Osteoblast (primary cell): ENCODE results near the gene NCOA6. TPM values are rescaled to one million over a fixed set of nuclear protein-coding genes. Genes with fewer than 3 reads are reported as not detected.

Source experiments
- DNase-seq: peaks from one replicate; pipeline ENCODE4 v3.0.0; 2011; ENCODE audit warnings: low spot score, mixed read lengths; ENCODE audit not compliant: insufficient read length; ENCODE audit errors: missing footprints
- H2AFZ ChIP-seq: 2 replicates; pipeline ENCODE4 v1.6.0; 2011; ENCODE audit warnings: mild to moderate bottlenecking, low read length
- H3K27ac ChIP-seq: 2 replicates; pipeline ENCODE4 v1.5.1; 2011; ENCODE audit warnings: mild to moderate bottlenecking, low read depth, low read length, moderate library complexity
- H3K27me3 ChIP-seq: 2 replicates; pipeline ENCODE4 v1.6.0; 2012; ENCODE audit warnings: mild to moderate bottlenecking, control low read depth, inconsistent platforms, low read length, moderate library complexity; ENCODE audit not compliant: insufficient read depth
- H3K36me3 ChIP-seq: 2 replicates; pipeline ENCODE4 v1.5.1; 2011; ENCODE audit warnings: mild to moderate bottlenecking, low read length, control low read depth, moderate library complexity; ENCODE audit not compliant: insufficient read depth
- H3K4me1 ChIP-seq: 2 replicates; pipeline ENCODE4 v1.5.1; 2011; ENCODE audit warnings: mild to moderate bottlenecking, low read length, control low read depth, moderate library complexity; ENCODE audit not compliant: insufficient read depth
- H3K4me2 ChIP-seq: 2 replicates; pipeline ENCODE4 v1.6.0; 2011; ENCODE audit warnings: mild to moderate bottlenecking, low read length; ENCODE audit not compliant: insufficient read depth
- H3K4me3 ChIP-seq: fragments of 200-600 bp; sonication (generic); 3 replicates; pipeline ENCODE4 v1.5.1; 2012; ENCODE audit warnings: mild to moderate bottlenecking, low read length, inconsistent platforms; ENCODE audit not compliant: insufficient read depth
- H3K79me2 ChIP-seq: 2 replicates; pipeline ENCODE4 v1.6.0; 2012; ENCODE audit warnings: mild to moderate bottlenecking, low read length, control low read depth, inconsistent platforms; ENCODE audit not compliant: insufficient read depth
- H3K9me3 ChIP-seq: 2 replicates; pipeline ENCODE4 v1.5.1; 2011; ENCODE audit warnings: low read depth, low read length, control low read depth
- H4K20me1 ChIP-seq: 2 replicates; pipeline ENCODE4 v1.6.0; 2012; ENCODE audit warnings: mild to moderate bottlenecking, low read length, control low read depth; ENCODE audit not compliant: insufficient read depth
- total RNA-seq: library from RNA; depleted of rRNA; stranded (reverse); fragments of >200 nt; gene quantifications from 2 replicates; pipeline ENCODE4 v1.2.3, GENCODE V29; 2012
- TF ChIP-seq, protein P1 (sequence below): IDR thresholded peaks from 2 replicates; pipeline ENCODE4 v1.5.1; 2011; ENCODE audit warnings: mild to moderate bottlenecking, low read depth, low read length, moderate library complexity; ENCODE audit errors: extremely low read depth

NCOA6 gene
- total RNA-seq, 1 donor: 8.7 TPM

DNA sequence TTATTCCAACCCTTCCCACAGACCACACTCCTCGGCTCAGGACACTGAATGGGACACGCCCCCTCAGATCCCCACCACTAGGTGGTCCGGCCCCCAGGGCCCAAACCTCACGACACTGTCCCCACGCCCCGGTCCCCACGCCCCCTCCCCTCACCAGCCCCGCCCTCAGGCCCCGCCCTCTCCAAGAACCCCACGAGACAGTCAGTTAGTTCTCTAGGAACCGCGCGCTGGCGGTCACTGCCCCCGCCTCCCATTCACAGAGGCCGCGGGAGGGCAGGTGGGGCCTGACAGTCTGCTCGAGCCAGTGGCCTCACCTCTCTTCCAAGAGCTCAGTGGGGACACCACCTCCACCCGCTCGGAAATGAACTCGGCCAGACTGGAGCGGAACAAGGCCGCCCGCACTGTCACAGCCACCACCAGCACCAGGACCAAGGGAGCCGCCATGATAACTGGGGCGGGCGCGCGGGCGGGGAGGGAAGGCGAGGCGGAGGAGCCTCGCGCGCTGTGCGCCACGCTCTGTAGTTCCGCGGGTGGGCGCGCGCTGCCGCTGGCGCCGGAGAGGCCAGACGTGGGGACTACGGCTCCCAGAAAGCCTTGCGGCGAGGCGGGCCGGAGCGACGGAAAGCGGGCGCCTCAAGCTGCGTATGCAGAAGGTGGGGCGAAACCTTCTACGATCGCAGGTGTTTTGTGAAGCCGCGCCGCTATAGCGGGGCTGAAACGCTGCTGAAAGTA lies 148.6 kb downstream of the NCOA6 start, which contains the start of gene PIGU:
Gene PIGU, minus strand, starts transcription at position 451 of the 732 bp plus-strand sequence. Its CDS starts 7 bp downstream, at position 444.
- Histone ChIP-seq H3K27ac (peak within 1 kb of the TSS; percentile 58), H4K20me1 (no peaks in the 10 kb centered on the region), H3K4me3 (peak within 1 kb of the TSS; percentile 96), H3K27me3 (no peaks in the 10 kb centered on the region), H3K4me1 (peaks cover 9% of the 10 kb centered on the region), H3K9me3 (no peaks in the 10 kb centered on the region), H2AFZ (peak within 1 kb of the TSS; percentile 98), H3K79me2 (peaks cover 17% of the 10 kb centered on the region), H3K4me2 (peak within 1 kb of the TSS; percentile 99), H3K36me3 (no peaks in the 10 kb centered on the region)
- TF ChIP-seq, protein P1, sequence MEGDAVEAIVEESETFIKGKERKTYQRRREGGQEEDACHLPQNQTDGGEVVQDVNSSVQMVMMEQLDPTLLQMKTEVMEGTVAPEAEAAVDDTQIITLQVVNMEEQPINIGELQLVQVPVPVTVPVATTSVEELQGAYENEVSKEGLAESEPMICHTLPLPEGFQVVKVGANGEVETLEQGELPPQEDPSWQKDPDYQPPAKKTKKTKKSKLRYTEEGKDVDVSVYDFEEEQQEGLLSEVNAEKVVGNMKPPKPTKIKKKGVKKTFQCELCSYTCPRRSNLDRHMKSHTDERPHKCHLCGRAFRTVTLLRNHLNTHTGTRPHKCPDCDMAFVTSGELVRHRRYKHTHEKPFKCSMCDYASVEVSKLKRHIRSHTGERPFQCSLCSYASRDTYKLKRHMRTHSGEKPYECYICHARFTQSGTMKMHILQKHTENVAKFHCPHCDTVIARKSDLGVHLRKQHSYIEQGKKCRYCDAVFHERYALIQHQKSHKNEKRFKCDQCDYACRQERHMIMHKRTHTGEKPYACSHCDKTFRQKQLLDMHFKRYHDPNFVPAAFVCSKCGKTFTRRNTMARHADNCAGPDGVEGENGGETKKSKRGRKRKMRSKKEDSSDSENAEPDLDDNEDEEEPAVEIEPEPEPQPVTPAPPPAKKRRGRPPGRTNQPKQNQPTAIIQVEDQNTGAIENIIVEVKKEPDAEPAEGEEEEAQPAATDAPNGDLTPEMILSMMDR: no peak
- DNase-seq: peak; percentile 98

DNA sequence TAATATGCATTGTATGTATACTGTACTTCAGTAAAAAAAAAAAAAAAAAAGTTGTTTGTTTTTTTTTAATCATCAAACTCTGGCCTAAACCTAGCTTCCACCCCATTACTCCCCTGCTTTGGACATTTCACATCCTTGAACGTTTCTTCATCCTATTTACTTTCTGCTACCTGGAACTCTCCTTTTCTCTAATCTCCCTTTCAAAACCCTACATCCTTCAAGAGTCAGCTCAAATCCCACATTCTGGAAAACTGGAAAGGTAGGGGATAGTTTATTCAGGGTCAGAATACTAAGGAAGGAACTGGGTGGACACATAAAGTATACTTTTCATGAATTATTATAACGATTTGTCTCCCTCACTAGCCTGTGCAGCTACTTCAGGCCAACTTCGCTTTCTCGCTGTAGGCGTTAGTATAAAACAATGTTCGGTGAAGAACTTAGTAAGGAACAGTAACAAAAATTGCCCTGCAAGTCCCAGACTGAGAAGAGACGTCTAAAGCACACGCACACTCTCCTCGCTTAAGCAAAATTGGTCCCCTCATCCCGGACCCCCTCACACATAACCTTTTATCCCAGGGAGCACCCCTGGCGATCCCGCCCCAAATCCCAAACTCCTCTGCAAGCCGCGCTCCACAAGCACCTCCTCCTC lies 149.3 kb downstream of the NCOA6 start:
- no peaks in the 10 kb centered on the region for H3K36me3 ChIP-seq
- H3K4me1 ChIP-seq: peaks cover 9% of the 10 kb centered on the region
- peak overlapping the region; percentile 95 for H2AFZ ChIP-seq
- peak overlapping the region; percentile 58 for H3K27ac ChIP-seq
- H4K20me1 ChIP-seq: no peaks in the 10 kb centered on the region
- H3K9me3 ChIP-seq: no peaks in the 10 kb centered on the region
- peak overlapping the region; percentile 96 for H3K4me3 ChIP-seq
- peak overlapping the region; percentile 99 for H3K4me2 ChIP-seq
- H3K27me3 ChIP-seq: no peaks in the 10 kb centered on the region
- H3K79me2 ChIP-seq: peaks cover 17% of the 10 kb centered on the region
- TF ChIP-seq, protein P1: no peak
- DNase-seq: peak; percentile 36

- peaks cover 22% of the 10 kb centered on the region for H3K79me2 ChIP-seq
- no peaks in the 10 kb centered on the region for H4K20me1 ChIP-seq
- TF ChIP-seq, protein P1: no peak
- no peaks in the 10 kb centered on the region for H3K36me3 ChIP-seq
- no peaks in the 10 kb centered on the region for H3K27me3 ChIP-seq
- DNase-seq: no peak
- H3K9me3 ChIP-seq: no peaks in the 10 kb centered on the region
- peak overlapping the region; percentile 99 for H3K4me2 ChIP-seq
- no peak overlapping the region for H3K27ac ChIP-seq
- H3K4me1 ChIP-seq: peaks cover 9% of the 10 kb centered on the region
- no peak overlapping the region for H3K4me3 ChIP-seq
- no peak overlapping the region for H2AFZ ChIP-seq
Observed at GRCh38 chr20:34675561-34675960, 149.9 kb downstream of the NCOA6 start.

- H3K9me3 ChIP-seq: no peaks in the 10 kb centered on the region
- H3K4me2 ChIP-seq: no peak overlapping the region
- H3K79me2 ChIP-seq: peaks cover 25% of the 10 kb centered on the region
- H3K27me3 ChIP-seq: no peaks in the 10 kb centered on the region
- no peak for DNase-seq
- no peak overlapping the region for H3K4me3 ChIP-seq
- TF ChIP-seq, protein P1: no peak
- no peaks in the 10 kb centered on the region for H4K20me1 ChIP-seq
- no peak overlapping the region for H2AFZ ChIP-seq
- no peaks in the 10 kb centered on the region for H3K36me3 ChIP-seq
- H3K4me1 ChIP-seq: peaks cover 9% of the 10 kb centered on the region
- H3K27ac ChIP-seq: no peak overlapping the region
Observed at GRCh38 chr20:34673412-34673811, 152.0 kb downstream of the NCOA6 start.
